Measurements from ENCODE around the gene CHN2.

The CHN2 gene

GRCh38 chr7:29354340-29354739 is 159.8 kb downstream of the CHN2 start:
- Histone ChIP-seq H3K4me3 (ENCODE audit: low read depth, low read length) (no peak overlapping the region), H3K27ac (no peak overlapping the region), H3K9me3 (ENCODE audit: control insufficient read depth, low read length) (no peaks in the 10 kb centered on the region), H3K27me3 (ENCODE audit: control insufficient read depth, insufficient read depth, low read length) (no peaks in the 10 kb centered on the region), H3K4me1 (no peaks in the 10 kb centered on the region), H3K36me3 (ENCODE audit: control insufficient read depth, insufficient read depth, low read length) (no peaks in the 10 kb centered on the region), H3K79me2 (no peaks in the 10 kb centered on the region), H2AFZ (no peak overlapping the region), H3K9ac (no peak overlapping the region), H3K4me2 (ENCODE audit: low read length) (no peak overlapping the region)
- TF ChIP-seq, protein P1, sequence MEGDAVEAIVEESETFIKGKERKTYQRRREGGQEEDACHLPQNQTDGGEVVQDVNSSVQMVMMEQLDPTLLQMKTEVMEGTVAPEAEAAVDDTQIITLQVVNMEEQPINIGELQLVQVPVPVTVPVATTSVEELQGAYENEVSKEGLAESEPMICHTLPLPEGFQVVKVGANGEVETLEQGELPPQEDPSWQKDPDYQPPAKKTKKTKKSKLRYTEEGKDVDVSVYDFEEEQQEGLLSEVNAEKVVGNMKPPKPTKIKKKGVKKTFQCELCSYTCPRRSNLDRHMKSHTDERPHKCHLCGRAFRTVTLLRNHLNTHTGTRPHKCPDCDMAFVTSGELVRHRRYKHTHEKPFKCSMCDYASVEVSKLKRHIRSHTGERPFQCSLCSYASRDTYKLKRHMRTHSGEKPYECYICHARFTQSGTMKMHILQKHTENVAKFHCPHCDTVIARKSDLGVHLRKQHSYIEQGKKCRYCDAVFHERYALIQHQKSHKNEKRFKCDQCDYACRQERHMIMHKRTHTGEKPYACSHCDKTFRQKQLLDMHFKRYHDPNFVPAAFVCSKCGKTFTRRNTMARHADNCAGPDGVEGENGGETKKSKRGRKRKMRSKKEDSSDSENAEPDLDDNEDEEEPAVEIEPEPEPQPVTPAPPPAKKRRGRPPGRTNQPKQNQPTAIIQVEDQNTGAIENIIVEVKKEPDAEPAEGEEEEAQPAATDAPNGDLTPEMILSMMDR (IDR thresholded peaks at IDR 0.05): no peak

- Histone ChIP-seq H3K9ac (no peak overlapping the region), H3K9me3 (ENCODE audit: control insufficient read depth, low read length) (no peaks in the 10 kb centered on the region), H3K4me1 (no peaks in the 10 kb centered on the region), H3K36me3 (ENCODE audit: control insufficient read depth, insufficient read depth, low read length) (no peaks in the 10 kb centered on the region), H3K27me3 (ENCODE audit: control insufficient read depth, insufficient read depth, low read length) (no peaks in the 10 kb centered on the region), H3K79me2 (no peaks in the 10 kb centered on the region), H3K4me2 (ENCODE audit: low read length) (no peak overlapping the region), H3K4me3 (ENCODE audit: low read depth, low read length) (no peak overlapping the region), H2AFZ (no peak overlapping the region), H3K27ac (no peak overlapping the region)
- TF ChIP-seq, protein P1 (IDR thresholded peaks at IDR 0.05): no peak
Observed at GRCh38 chr7:29355388-29355787, 160.8 kb downstream of the CHN2 start.

DNA sequence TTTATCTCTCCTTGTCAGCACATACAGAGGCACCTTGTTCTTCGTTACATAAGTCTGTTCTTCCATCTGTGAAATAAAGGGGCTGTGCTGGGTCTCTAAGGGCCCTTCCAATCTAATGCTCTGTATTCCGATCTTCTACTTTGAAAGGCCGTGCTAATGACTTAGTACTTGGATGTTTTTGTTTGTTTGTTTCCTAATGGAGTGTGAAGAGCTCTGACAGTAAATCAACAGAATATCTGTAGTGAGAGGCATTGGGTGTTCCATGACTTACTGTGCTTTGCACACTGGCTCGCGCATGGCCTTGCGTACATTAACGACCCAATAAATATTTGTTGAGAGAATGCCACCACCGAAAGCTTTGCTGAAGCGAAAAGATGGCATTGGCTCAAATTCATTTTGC is 162.1 kb downstream of the CHN2 start:
- Histone ChIP-seq H2AFZ (no peak overlapping the region), H3K4me2 (ENCODE audit: low read length) (no peak overlapping the region), H3K27ac (no peak overlapping the region), H3K4me1 (no peaks in the 10 kb centered on the region), H3K36me3 (ENCODE audit: control insufficient read depth, insufficient read depth, low read length) (no peaks in the 10 kb centered on the region), H3K79me2 (no peaks in the 10 kb centered on the region), H3K4me3 (ENCODE audit: low read depth, low read length) (no peak overlapping the region), H3K9me3 (ENCODE audit: control insufficient read depth, low read length) (no peaks in the 10 kb centered on the region), H3K9ac (no peak overlapping the region), H3K27me3 (ENCODE audit: control insufficient read depth, insufficient read depth, low read length) (no peaks in the 10 kb centered on the region)
- TF ChIP-seq, protein P1 (IDR thresholded peaks at IDR 0.05): no peak

DNA sequence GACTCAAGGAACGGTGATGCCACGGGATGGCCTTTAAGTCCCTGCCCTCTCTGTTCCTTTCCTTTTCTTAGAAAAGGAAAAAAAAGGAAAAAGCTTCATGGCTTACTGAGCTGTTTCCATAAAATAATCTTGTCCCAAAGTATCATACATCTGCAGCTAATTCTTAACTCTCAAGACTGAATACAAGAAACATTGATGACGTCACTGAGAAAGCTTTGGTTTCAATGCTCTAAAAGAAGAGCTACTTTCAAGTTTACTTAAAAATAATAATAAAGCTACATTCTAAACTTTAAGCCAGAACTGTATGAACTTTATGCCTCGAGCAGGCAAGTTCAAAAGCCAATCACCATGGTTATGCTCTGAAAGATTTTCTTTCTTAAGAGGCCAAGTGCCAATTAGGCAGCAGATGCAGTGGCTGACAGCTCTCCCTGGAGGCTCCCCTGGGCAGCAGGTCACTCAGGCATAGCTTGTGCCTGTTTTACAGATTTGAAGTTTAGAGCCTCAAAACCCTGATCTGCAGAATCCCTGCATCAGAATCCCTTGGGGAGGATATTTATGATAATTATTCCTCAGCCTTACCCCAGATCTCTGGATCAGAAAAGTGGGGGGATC is 165.0 kb downstream of the CHN2 start:
- Histone ChIP-seq H3K9me3 (ENCODE audit: control insufficient read depth, low read length) (no peaks in the 10 kb centered on the region), H3K4me2 (ENCODE audit: low read length) (no peak overlapping the region), H3K9ac (no peak overlapping the region), H3K27me3 (ENCODE audit: control insufficient read depth, insufficient read depth, low read length) (no peaks in the 10 kb centered on the region), H3K27ac (no peak overlapping the region), H3K4me1 (no peaks in the 10 kb centered on the region), H3K4me3 (ENCODE audit: low read depth, low read length) (no peak overlapping the region), H2AFZ (no peak overlapping the region), H3K36me3 (ENCODE audit: control insufficient read depth, insufficient read depth, low read length) (no peaks in the 10 kb centered on the region), H3K79me2 (no peaks in the 10 kb centered on the region)
- TF ChIP-seq, protein P1 (IDR thresholded peaks at IDR 0.05): no peak

Measured in parathyroid adenoma (tissue), 2 donors.